HCT116 (cell line): Measurements from ENCODE around the gene MLX. TPM values are rescaled to one million over a fixed set of nuclear protein-coding genes. Genes with fewer than 3 reads are reported as not detected.
A peak's percentile ranks its signal among the peaks of the same experiment; 100 is the strongest.

ENCODE experiments used
- ATAC-seq: fragments of 200-7000 bp; cut with Tn5 transposase; 2 replicates; pipeline ENCODE4 v1.9.1; 2020; ENCODE audit warnings: mild to moderate bottlenecking, moderate library complexity
- BruUV-seq: library from RNA; stranded (reverse); fragments of 400-500 nt; replicated peaks from 2 replicates; lab custom pipeline; 2021; lab: Mats Ljungman, UMichigan
- CTCF ChIA-PET: fragments of 300-600 bp; sonication (Branson Sonifier 250); formaldehyde crosslinking; loops from one replicate; lab custom pipeline; 2021; ENCODE audit warnings: antibody characterized with exemption; lab: Charles Lee
- POLR2A ChIA-PET: fragments of 300-600, 350-600 bp; sonication (Branson Sonifier 250); formaldehyde crosslinking; loops from one replicate; lab custom pipeline; 2021; ENCODE audit warnings: antibody characterized with exemption; lab: Charles Lee
- RAD21 ChIA-PET, 2 experiments: fragments of 300-600 bp; sonication (Branson Sonifier 250); formaldehyde crosslinking; loops; one replicate each; lab custom pipeline; 2023; ENCODE audit warnings: low total read pairs in 2 of 2; ENCODE audit not compliant: uncharacterized antibody in 2 of 2, unreplicated experiment in 2 of 2, low non-redundant PET in 1 of 2; lab: Charles Lee
- DNase-seq: peaks from one replicate; pipeline ENCODE4 v3.0.0-alpha.2; 2010; ENCODE audit warnings: low read depth, low spot score
- H2AFZ ChIP-seq: fragments of 200-600 bp; shearing (Covaris generic), sonication (generic); 2 replicates; pipeline ENCODE4 v1.6.1; 2017; ENCODE audit warnings: low read depth, mixed run types, mixed read lengths, antibody characterized with exemption, low read length; ENCODE audit not compliant: poor library complexity, severe bottlenecking
- H3K27ac ChIP-seq: 2 replicates; pipeline ENCODE4 v1.5.1; 2012; ENCODE audit warnings: low read depth, low read length
- H3K27me3 ChIP-seq: fragments of 200-600 bp; sonication (generic); 2 replicates; pipeline ENCODE4 v1.6.1; 2016; ENCODE audit warnings: mixed run types, low read length, mixed read lengths; ENCODE audit not compliant: insufficient read depth
- H3K36me3 ChIP-seq, 2 experiments: fragments of 200-500 bp in 1 of 2; fragments of 200-600 bp in 1 of 2; sonication (Bioruptor generic) in 1 of 2; sonication (generic) in 1 of 2; 2 replicates each; pipeline versions ENCODE4 v1.5.1 to v1.6.1; 2014 to 2016; ENCODE audit warnings: low read length in 2 of 2, inconsistent platforms in 1 of 2, mixed read lengths in 1 of 2, mixed run types in 1 of 2; ENCODE audit not compliant: insufficient read depth in 2 of 2, control insufficient read depth in 1 of 2
- H3K4me1 ChIP-seq, 2 experiments: fragments of 200-600 bp in 1 of 2; sonication (generic) in 1 of 2; 2 replicates each; pipeline versions ENCODE4 v1.5.1 to v1.6.1; 2012 to 2017; ENCODE audit warnings: low read length in 2 of 2, inconsistent platforms in 1 of 2, mild to moderate bottlenecking in 1 of 2, mixed read lengths in 1 of 2, mixed run types in 1 of 2, moderate library complexity in 1 of 2; ENCODE audit not compliant: insufficient read depth in 2 of 2, control insufficient read depth in 1 of 2
- H3K4me2 ChIP-seq: fragments of 200-600 bp; sonication (generic); 2 replicates; pipeline ENCODE4 v1.6.1; 2017; ENCODE audit warnings: mixed run types, low read length, mixed read lengths
- H3K4me3 ChIP-seq, 2 experiments: fragments of 200-600 bp in 1 of 2; sonication (generic) in 1 of 2; replicated peaks in 1 of 2; 2 replicates each; pipeline ENCODE4 v1.5.1; 2011 to 2016; ENCODE audit warnings: low read length in 2 of 2, control low read depth in 1 of 2, low read depth in 1 of 2, mild to moderate bottlenecking in 1 of 2, mixed read lengths in 1 of 2, mixed run types in 1 of 2
- H3K79me2 ChIP-seq: fragments of 200-600 bp; sonication (generic); 2 replicates; pipeline ENCODE4 v1.6.1; 2017; ENCODE audit warnings: mild to moderate bottlenecking, mixed run types, low read length, moderate library complexity, mixed read lengths; ENCODE audit not compliant: insufficient read depth
- H3K9ac ChIP-seq: fragments of 200-600 bp; sonication (generic); 2 replicates; pipeline ENCODE4 v1.6.1; 2016; ENCODE audit warnings: low read length, mixed read lengths
- H3K9me2 ChIP-seq: fragments of 200-600 bp; sonication (generic), shearing (Covaris generic); 2 replicates; pipeline ENCODE4 v1.6.1; 2017; ENCODE audit warnings: mixed run types, mild to moderate bottlenecking, moderate library complexity; ENCODE audit not compliant: insufficient read depth
- H3K9me3 ChIP-seq, 2 experiments: fragments of 200-500 bp in 1 of 2; fragments of 200-600 bp in 1 of 2; sonication (Bioruptor generic) in 1 of 2; sonication (generic) in 1 of 2; 2 replicates each; pipeline ENCODE4 v1.6.1; 2014 to 2017; ENCODE audit warnings: low read length in 2 of 2, mixed read lengths in 2 of 2, inconsistent platforms in 1 of 2, low read depth in 1 of 2, mild to moderate bottlenecking in 1 of 2, mixed run types in 1 of 2, moderate library complexity in 1 of 2; ENCODE audit not compliant: control insufficient read depth in 1 of 2, insufficient read depth in 1 of 2
- H4K20me1 ChIP-seq: fragments of 200-600 bp; sonication (generic), shearing (Covaris generic); 2 replicates; pipeline ENCODE4 v1.6.1; 2017; ENCODE audit warnings: mixed run types, mild to moderate bottlenecking, moderate library complexity; ENCODE audit not compliant: insufficient read depth
- EGR1 ChIP-seq: IDR thresholded peaks from 2 replicates; pipeline ENCODE4 v1.6.1; 2012; ENCODE audit warnings: low read depth
- ELF1 ChIP-seq: IDR thresholded peaks from 2 replicates; pipeline ENCODE4 v1.6.1; 2012; ENCODE audit warnings: low read depth, borderline replicate concordance
- JUND ChIP-seq: IDR thresholded peaks from 2 replicates; pipeline ENCODE4 v1.6.1; 2012
- SP1 ChIP-seq: IDR thresholded peaks from 2 replicates; pipeline ENCODE4 v1.6.1; 2012; ENCODE audit warnings: low read depth
- TCF7L2 ChIP-seq: IDR thresholded peaks from 2 replicates; pipeline ENCODE4 v1.7.0; 2011; ENCODE audit warnings: borderline replicate concordance, inconsistent platforms; ENCODE audit not compliant: insufficient read depth, insufficient read length; ENCODE audit errors: extremely low read depth
- ZBTB33 ChIP-seq: IDR thresholded peaks from 2 replicates; pipeline ENCODE4 v1.6.1; 2011; ENCODE audit warnings: mild to moderate bottlenecking, low read length, moderate library complexity; ENCODE audit not compliant: insufficient replicate concordance; ENCODE audit errors: extremely low read depth
- intact Hi-C: fragments of 100-400 bp; cut with micrococcal nuclease; formaldehyde crosslinking; loops from 2 replicates; pipeline ENCODE4 v1.10.0; 2022
- total RNA-seq: library from RNA; stranded (reverse); gene quantifications from one replicate; pipeline ENCODE4 v1.2.1, GENCODE V29; 2021; ENCODE audit not compliant: unreplicated experiment
- TF ChIP-seq, protein P1 (sequence below): IDR thresholded peaks from 2 replicates; pipeline ENCODE4 v1.6.1; 2012
- TF ChIP-seq, protein P2 (sequence below), 3 experiments: fragments of 200-600 bp in 1 of 3; sonication (generic) in 1 of 3; IDR thresholded peaks in 2 of 3; conservative IDR thresholded peaks in 1 of 3; 2 replicates each; pipeline ENCODE4 v1.5.1; 2012 to 2017; ENCODE audit warnings: low read depth in 2 of 3, low read length in 2 of 3, antibody characterized with exemption in 1 of 3, borderline replicate concordance in 1 of 3, control low read depth in 1 of 3, mild to moderate bottlenecking in 1 of 3, mixed read lengths in 1 of 3, mixed run types in 1 of 3, moderate library complexity in 1 of 3; ENCODE audit not compliant: insufficient read depth in 1 of 3

Gene MLX
- total RNA-seq, 1 experiment from 2014 or later: 47.9 TPM

DNA sequence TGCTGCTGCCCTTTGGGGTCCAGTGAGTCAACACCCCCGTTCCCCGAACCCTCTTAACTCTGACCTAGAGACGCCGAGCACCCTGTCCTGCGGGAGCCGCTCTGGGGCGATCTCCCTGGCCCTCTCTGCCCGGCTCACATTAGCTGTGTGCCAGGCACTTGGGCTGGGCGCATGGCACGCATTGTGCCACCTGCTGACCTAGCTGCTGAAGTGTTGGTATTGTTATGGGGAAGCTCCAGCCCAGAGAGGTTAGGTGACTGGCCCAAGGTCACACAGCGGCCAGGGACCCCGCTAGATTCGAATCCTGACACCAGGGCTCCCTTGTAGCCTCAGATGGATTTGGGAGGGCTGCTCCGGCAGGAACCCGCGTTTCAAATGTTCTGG is 13.0 kb upstream of the MLX start:
- H4K20me1 ChIP-seq: no peaks in the 10 kb centered on the region
- intact Hi-C loops: no loop called here
- POLR2A ChIA-PET: no interaction called here
- no peaks in the 10 kb centered on the region for H3K9me3 ChIP-seq
- H3K4me3 ChIP-seq: peak overlapping the region; percentile 93 to 99
- H3K9ac ChIP-seq: peak overlapping the region; percentile 97
- no peak overlapping the region for H2AFZ ChIP-seq
- H3K27me3 ChIP-seq: no peaks in the 10 kb centered on the region
- no TSS peak for BruUV-seq
- RAD21 ChIA-PET: no interaction called here
- ATAC-seq (peak; percentile 47), DNase-seq (no peak)
- H3K9me2 ChIP-seq: no peaks in the 10 kb centered on the region
- H3K4me1 ChIP-seq: peaks cover 6 to 31% of the 10 kb centered on the region in 2 experiments
- peak overlapping the region; percentile 86 for H3K4me2 ChIP-seq
- no peak for TF ChIP-seq JUND
- TF ChIP-seq, protein P1, sequence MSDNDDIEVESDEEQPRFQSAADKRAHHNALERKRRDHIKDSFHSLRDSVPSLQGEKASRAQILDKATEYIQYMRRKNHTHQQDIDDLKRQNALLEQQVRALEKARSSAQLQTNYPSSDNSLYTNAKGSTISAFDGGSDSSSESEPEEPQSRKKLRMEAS: peak; percentile 15; the same call in 1 of the 2 replicates
- no peak for TF ChIP-seq SP1
- TF ChIP-seq ZBTB33: no peak
- no peak for TF ChIP-seq ELF1
- TF ChIP-seq, protein P2, sequence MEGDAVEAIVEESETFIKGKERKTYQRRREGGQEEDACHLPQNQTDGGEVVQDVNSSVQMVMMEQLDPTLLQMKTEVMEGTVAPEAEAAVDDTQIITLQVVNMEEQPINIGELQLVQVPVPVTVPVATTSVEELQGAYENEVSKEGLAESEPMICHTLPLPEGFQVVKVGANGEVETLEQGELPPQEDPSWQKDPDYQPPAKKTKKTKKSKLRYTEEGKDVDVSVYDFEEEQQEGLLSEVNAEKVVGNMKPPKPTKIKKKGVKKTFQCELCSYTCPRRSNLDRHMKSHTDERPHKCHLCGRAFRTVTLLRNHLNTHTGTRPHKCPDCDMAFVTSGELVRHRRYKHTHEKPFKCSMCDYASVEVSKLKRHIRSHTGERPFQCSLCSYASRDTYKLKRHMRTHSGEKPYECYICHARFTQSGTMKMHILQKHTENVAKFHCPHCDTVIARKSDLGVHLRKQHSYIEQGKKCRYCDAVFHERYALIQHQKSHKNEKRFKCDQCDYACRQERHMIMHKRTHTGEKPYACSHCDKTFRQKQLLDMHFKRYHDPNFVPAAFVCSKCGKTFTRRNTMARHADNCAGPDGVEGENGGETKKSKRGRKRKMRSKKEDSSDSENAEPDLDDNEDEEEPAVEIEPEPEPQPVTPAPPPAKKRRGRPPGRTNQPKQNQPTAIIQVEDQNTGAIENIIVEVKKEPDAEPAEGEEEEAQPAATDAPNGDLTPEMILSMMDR (IDR thresholded peaks at IDR 0.05 in 2 of 3, conservative IDR thresholded peaks at IDR 0.05 in 1 of 3; ENCODE audit: borderline replicate concordance in 1 of 3, insufficient read depth in 1 of 3, low read depth in 2 of 3, low read length in 2 of 3): peak in 2 of 3 experiments; percentile 19 to 20; a peak in 1 of 6 replicates
- no peak for TF ChIP-seq TCF7L2
- no peak for TF ChIP-seq EGR1
- CTCF ChIA-PET: interaction anchor here (0.9 to 2.1 kb wide), 2 partner anchors 24 to 231 kb away, joined by 3 to 8 read pairs; partner anchors contain the start of gene PSMC3IP
- peaks cover 17% of the 10 kb centered on the region; the same call in 1 of the 2 replicates for H3K79me2 ChIP-seq
- H3K27ac ChIP-seq: peak overlapping the region; percentile 94
- H3K36me3 ChIP-seq: no peaks in the 10 kb centered on the region
